T-helper 1 cell (primary cell): ENCODE data around the gene PDE4D.

Source experiments
- DNase-seq, 5 donors: peaks; one replicate each; pipeline ENCODE4 v3.0.0-alpha.2; 2012 to 2020

Gene PDE4D

GRCh38 chr5:59236448-59236847, 657.1 kb downstream of the PDE4D start:
- no peak for DNase-seq

- DNase-seq: no peak
Measured at GRCh38 chr5:59234236-59234635, 659.3 kb downstream of the PDE4D start.

- no peak for DNase-seq
Measured at GRCh38 chr5:59231221-59231931, 662.1 kb downstream of the PDE4D start.

- DNase-seq: no peak
Measured at GRCh38 chr5:59222687-59223511, 670.6 kb downstream of the PDE4D start.

GRCh38 chr5:59221769-59222168, 671.8 kb downstream of the PDE4D start:
- no peak for DNase-seq

GRCh38 chr5:59218424-59219045, 675.0 kb downstream of the PDE4D start:
- no peak for DNase-seq

- DNase-seq: no peak
Measured at GRCh38 chr5:59216841-59217240, 676.7 kb downstream of the PDE4D start.

- DNase-seq: no peak
Measured at GRCh38 chr5:59212596-59212995, 680.9 kb downstream of the PDE4D start.

GRCh38 chr5:59209758-59210359, 683.7 kb downstream of the PDE4D start:
- DNase-seq: no peak

GRCh38 chr5:59208474-59208873, 685.1 kb downstream of the PDE4D start:
- DNase-seq: no peak

- no peak for DNase-seq
Measured at GRCh38 chr5:59207401-59207800, 686.1 kb downstream of the PDE4D start.

GRCh38 chr5:59206132-59206581, 687.4 kb downstream of the PDE4D start:
- no peak for DNase-seq

- no peak for DNase-seq
Measured at GRCh38 chr5:59204114-59204897, 689.2 kb downstream of the PDE4D start.

- DNase-seq: no peak
Measured at GRCh38 chr5:59199868-59200267, 693.7 kb downstream of the PDE4D start.

GRCh38 chr5:59198832-59199231, 694.7 kb downstream of the PDE4D start:
- DNase-seq: no peak

- DNase-seq: no peak
Measured at GRCh38 chr5:59198365-59198764, 695.2 kb downstream of the PDE4D start.

- DNase-seq: no peak
Measured at GRCh38 chr5:59197911-59198310, 695.6 kb downstream of the PDE4D start.

GRCh38 chr5:59193616-59194319, 699.8 kb downstream of the PDE4D start:
- no peak for DNase-seq

- no peak for DNase-seq
Measured at GRCh38 chr5:59190746-59191145, 702.8 kb downstream of the PDE4D start.

GRCh38 chr5:59189472-59190244, 703.9 kb downstream of the PDE4D start:
- DNase-seq: no peak
